Pancreas (tissue), 10 donors: Measurements from ENCODE around the gene AMN. TPM values are rescaled to one million over a fixed set of nuclear protein-coding genes. Genes with fewer than 3 reads are reported as not detected.

Experiments
- ATAC-seq, 4 donors: fragments of 200-7000 bp; cut with Tn5 transposase; one replicate each; pipeline versions ENCODE4 v1.8.0 to v1.9.1; 2020; ENCODE audit warnings: mild to moderate bottlenecking in 4 of 4, moderate library complexity in 4 of 4
- DNase-seq, 6 donors: peaks; one replicate each; pipeline ENCODE4 v3.0.0-alpha.2; 2020
- FAIRE-seq: peaks from 2 replicates; lab custom pipeline; 2012; peaks lifted over from hg19 to GRCh38; lab: Jason Lieb, UNC
- H3K27ac ChIP-seq, 4 donors: fragments of 200-600 bp; sonication (generic); 1 replicate in 3 of 4; 2 replicates in 1 of 4; pipeline versions ENCODE4 v1.5.0 to v1.8.0; 2020
- H3K27me3 ChIP-seq, 4 donors: fragments of 200-600 bp; one replicate each; pipeline ENCODE4 v1.8.0; 2021
- H3K36me3 ChIP-seq, 3 donors: fragments of 200-600 bp; sonication (generic) in 1 of 3; one replicate each; pipeline versions ENCODE4 v1.5.0 to v1.8.0; 2020 to 2021
- H3K4me1 ChIP-seq, 3 donors: fragments of 200-600 bp; one replicate each; pipeline ENCODE4 v1.8.0; 2021
- H3K4me3 ChIP-seq, 4 donors: fragments of 200-600 bp; sonication (generic) in 2 of 4; one replicate each; pipeline versions ENCODE4 v1.5.0 to v1.8.0; 2020 to 2021
- H3K9me3 ChIP-seq, 4 donors: fragments of 200-600 bp; one replicate each; pipeline ENCODE4 v1.8.0; 2021
- WGBS, 2 donors: extraction: QIAGEN DNeasy Blood & Tissue Kit; methylation state at CpG; one replicate each; pipeline ENCODE4 v1.1.7; 2013; 5-methylcytosine and 5-hydroxymethylcytosine counted together
- intact Hi-C, 3 donors: fragments of 100-400 bp; cut with DNase I; formaldehyde crosslinking; loops; one replicate each; pipeline versions ENCODE4 v1.11.1 to v1.14.2; 2022
- polyA plus RNA-seq, 2 donors: library from polyadenylated mRNA; stranded (reverse); fragments of 200-250 nt; gene quantifications; one replicate each; pipeline ENCODE4 v1.2.3, GENCODE V29; 2013
- total RNA-seq, 6 donors: library from RNA; stranded (reverse); fragmentation: NEBNext Ultra II Directional in 4 of 6; extraction: Animal tissue kit (Norgen Biotek cat#: 25700) in 4 of 6; gene quantifications; one replicate each; pipeline versions ENCODE4 v1.2.1 to v1.2.4, GENCODE V29; 2021 to 2023
- TF ChIP-seq, protein P1 (sequence below), 4 donors: fragments of 200-600 bp; sonication (generic) in 3 of 4; IDR thresholded peaks; one replicate each; pipeline versions ENCODE4 v1.5.0 to v1.8.0; 2021; ENCODE audit warnings: antibody characterized with exemption in 4 of 4
- donor health status: healthy with polysubstance abuse.
- donor health status: DM: no; HTN: no; CAD: no; lungs with moderate emphysema.
- donor health status: DM: no; HTN: no; CAD: no.
- donor health status: control.
- donor health status: control.
- donor health status: Bipolar disorder and iron deficiency.
- donor health status: DM: yes; HTN: yes; CAD: no.
- donor health status: DM: no; HTN: no; CAD: no.
- donor health status: DM: no; HTN: no; CAD: no.
- donor health status: DM: yes; HTN: yes; CAD: no.

The AMN gene
- total and polyA plus RNA-seq, 8 donors, result 1.0 to 4.3 (median 1.5) TPM

GRCh38 chr14:102944448-102945330, 22.2 kb downstream of the AMN start:
- DNase-seq, result peak in 1 of 6 donors; percentile 51
- intact Hi-C loops, result no loop called here
- Histone ChIP-seq H3K9me3 (no peaks in the 10 kb centered on the region), H3K27ac (no peak overlapping the region), H3K27me3 (no peaks in the 10 kb centered on the region), H3K4me1 (no peaks in the 10 kb centered on the region), H3K4me3 (no peak overlapping the region), H3K36me3 (peaks cover 0 to 71% (median 31%) of the 10 kb centered on the region in 3 donors)
- no peak for ATAC-seq
- no peak for FAIRE-seq
- TF ChIP-seq, protein P1, sequence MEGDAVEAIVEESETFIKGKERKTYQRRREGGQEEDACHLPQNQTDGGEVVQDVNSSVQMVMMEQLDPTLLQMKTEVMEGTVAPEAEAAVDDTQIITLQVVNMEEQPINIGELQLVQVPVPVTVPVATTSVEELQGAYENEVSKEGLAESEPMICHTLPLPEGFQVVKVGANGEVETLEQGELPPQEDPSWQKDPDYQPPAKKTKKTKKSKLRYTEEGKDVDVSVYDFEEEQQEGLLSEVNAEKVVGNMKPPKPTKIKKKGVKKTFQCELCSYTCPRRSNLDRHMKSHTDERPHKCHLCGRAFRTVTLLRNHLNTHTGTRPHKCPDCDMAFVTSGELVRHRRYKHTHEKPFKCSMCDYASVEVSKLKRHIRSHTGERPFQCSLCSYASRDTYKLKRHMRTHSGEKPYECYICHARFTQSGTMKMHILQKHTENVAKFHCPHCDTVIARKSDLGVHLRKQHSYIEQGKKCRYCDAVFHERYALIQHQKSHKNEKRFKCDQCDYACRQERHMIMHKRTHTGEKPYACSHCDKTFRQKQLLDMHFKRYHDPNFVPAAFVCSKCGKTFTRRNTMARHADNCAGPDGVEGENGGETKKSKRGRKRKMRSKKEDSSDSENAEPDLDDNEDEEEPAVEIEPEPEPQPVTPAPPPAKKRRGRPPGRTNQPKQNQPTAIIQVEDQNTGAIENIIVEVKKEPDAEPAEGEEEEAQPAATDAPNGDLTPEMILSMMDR (IDR thresholded peaks at IDR 0.05), result no peak
- 93 to 94% methylated on average over 36 of the region's 36 CpGs for WGBS, 2 donors

DNA sequence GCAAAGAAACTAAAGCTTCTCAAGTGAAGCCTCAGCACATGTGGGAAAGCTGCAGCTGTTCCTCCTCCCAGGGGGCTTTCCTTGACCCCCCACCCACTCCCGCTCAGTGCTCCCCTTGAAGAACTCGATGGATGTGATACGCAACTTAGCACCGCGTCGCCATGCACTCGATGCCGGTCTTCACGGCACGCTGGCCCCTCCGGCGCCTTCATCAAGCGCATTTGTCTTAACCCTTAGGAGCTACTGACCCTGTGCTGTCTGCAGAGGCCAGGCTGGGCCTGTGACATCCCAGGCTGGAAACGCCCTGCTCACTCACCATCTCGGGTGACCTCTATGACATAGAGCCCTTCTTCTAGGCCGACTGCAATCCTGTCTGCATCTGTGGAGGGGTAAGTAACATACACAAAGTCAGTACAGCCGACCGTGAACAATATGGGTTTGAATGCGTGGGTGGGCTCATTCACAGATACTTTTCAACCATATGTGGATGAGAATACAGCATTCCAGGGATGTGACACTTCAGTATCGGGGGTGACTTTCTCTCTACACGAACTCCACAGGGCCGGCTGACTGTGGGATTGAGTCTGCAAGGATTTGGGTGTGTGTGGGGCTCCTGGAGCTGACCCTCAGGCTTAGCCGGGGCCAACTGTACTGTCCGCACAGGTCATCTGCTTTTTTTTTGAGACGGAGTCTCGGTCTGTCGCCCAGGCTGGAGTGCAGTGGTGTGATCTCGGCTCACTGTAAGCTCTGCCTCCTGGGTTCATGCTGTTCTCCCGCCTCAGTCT, 23.1 kb downstream of the AMN start:
- Histone ChIP-seq H3K4me1 (no peaks in the 10 kb centered on the region), H3K27ac (no peak overlapping the region), H3K27me3 (no peaks in the 10 kb centered on the region), H3K36me3 (peaks cover 0 to 74% (median 38%) of the 10 kb centered on the region in 3 donors), H3K9me3 (no peaks in the 10 kb centered on the region), H3K4me3 (no peak overlapping the region)
- FAIRE-seq, result no peak
- intact Hi-C loops, result no loop called here
- 89 to 90% methylated on average over 29 of the region's 29 CpGs for WGBS, 2 donors
- peak in 1 of 6 donors; percentile 38 for DNase-seq
- ATAC-seq, result no peak
- TF ChIP-seq, protein P1 (IDR thresholded peaks at IDR 0.05), result no peak

DNA sequence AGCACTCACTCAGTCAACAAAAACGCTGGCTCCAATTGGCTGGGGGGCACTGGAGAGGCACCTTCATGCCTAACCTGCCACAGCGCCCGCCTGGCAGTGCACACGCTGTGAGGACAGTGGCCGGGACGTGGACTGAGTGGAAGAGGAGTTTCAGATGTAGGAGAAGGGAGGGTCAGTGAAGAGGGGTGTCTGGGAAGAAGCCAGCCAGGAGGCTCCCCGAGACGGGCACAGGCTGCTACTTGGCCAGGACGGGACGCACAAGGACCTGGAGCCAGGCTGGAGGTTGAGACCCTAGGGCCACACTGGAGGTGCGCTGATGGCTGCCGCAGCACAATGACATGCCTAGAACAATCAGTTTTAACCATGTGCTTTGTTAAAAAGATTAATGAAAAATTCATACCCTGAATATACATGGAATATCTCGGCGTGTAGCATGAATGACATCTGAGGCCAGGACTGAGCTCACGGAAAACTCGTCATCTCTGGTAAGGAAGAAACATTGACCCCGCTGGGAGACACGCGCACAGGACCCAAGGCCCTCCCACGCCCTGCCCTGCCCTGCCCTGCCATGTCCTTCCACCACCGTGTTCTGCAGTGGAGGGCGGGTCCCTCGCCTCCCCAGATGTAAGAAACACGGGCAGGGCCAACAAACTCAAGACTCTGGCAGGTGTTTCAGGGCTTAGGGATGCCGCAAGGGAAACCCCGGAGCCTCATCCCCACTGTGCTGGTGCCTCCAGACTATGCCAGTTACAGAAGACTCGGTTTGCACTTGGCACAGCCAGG, 25.0 kb downstream of the AMN start:
- H3K9me3 ChIP-seq, result no peaks in the 10 kb centered on the region
- no peak for FAIRE-seq
- no peaks in the 10 kb centered on the region for H3K4me1 ChIP-seq
- H3K27me3 ChIP-seq, result no peaks in the 10 kb centered on the region
- TF ChIP-seq, protein P1 (IDR thresholded peaks at IDR 0.05), result no peak
- intact Hi-C loops, result no loop called here
- H3K36me3 ChIP-seq, result peaks cover 0 to 81% (median 46%) of the 10 kb centered on the region in 3 donors
- H3K27ac ChIP-seq, result no peak overlapping the region
- ATAC-seq, result no peak
- peak in 1 of 6 donors; percentile 59 for DNase-seq
- H3K4me3 ChIP-seq, result no peak overlapping the region
- WGBS, 2 donors, result 91 to 93% methylated on average over 27 of the region's 27 CpGs

DNA sequence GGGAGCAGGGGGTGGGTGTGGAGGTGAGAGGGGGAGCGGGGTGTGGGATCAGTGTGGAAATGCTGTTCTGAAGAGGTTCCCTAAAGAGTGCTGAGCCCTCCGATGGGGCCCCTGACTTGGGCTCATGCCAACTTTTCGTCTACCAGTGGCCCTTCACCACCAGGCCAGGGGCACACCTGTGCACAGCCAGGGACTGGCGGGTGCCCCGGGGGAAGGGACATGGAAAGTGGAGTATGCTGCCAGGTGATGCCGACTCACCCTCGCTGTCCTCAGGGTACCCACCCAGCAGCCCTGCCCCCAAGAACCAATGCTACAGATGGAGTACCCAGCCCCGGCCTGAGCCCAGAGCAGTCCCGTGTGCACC, 26.2 kb downstream of the AMN start:
- intact Hi-C loops, result no loop called here
- peak in 1 of 6 donors; percentile 52 for DNase-seq
- H3K4me3 ChIP-seq, result no peak overlapping the region
- H3K27me3 ChIP-seq, result no peaks in the 10 kb centered on the region
- H3K27ac ChIP-seq, result no peak overlapping the region
- no peaks in the 10 kb centered on the region for H3K4me1 ChIP-seq
- H3K9me3 ChIP-seq, result no peaks in the 10 kb centered on the region
- peaks cover 0 to 82% (median 55%) of the 10 kb centered on the region in 3 donors for H3K36me3 ChIP-seq
- TF ChIP-seq, protein P1 (IDR thresholded peaks at IDR 0.05), result no peak
- WGBS, 2 donors, result 83 to 85% methylated on average over 9 of the region's 9 CpGs
- no peak for ATAC-seq
- no peak for FAIRE-seq
